BJ (cell line): ENCODE data around the gene MKNK1. TPM values are rescaled to one million over a fixed set of nuclear protein-coding genes. Genes with fewer than 3 reads are reported as not detected.

Source experiments
- CTCF ChIA-PET: fragments of 350-600 bp; formaldehyde crosslinking; extraction: SDS; loops from one replicate; lab custom pipeline; 2021; ENCODE audit warnings: antibody characterized with exemption, inconsistent platforms; lab: Yijun Ruan, JAX
- POLR2A ChIA-PET: fragments of 300-600 bp; sonication (Branson Sonifier 250); formaldehyde crosslinking; extraction: SDS; loops from one replicate; lab custom pipeline; 2021; ENCODE audit warnings: antibody characterized with exemption; lab: Charles Lee
- DNase-seq: peaks from one replicate; pipeline ENCODE4 v3.0.0-alpha.2; 2011; ENCODE audit warnings: low read depth
- H3K27me3 ChIP-seq: 2 replicates; pipeline ENCODE4 v1.6.0; 2011; ENCODE audit warnings: low read length; ENCODE audit not compliant: control insufficient read depth, insufficient read depth
- H3K36me3 ChIP-seq: 2 replicates; pipeline ENCODE4 v1.5.1; 2011; ENCODE audit warnings: low read length; ENCODE audit not compliant: control insufficient read depth, insufficient read depth
- H3K4me3 ChIP-seq: 2 replicates; pipeline ENCODE4 v1.5.1; 2011; ENCODE audit warnings: low read depth, mild to moderate bottlenecking, control low read depth, low read length
- polyA plus RNA-seq: library from polyadenylated mRNA; depleted of rRNA; stranded (reverse); fragments of >200 nt; gene quantifications from 2 replicates; pipeline ENCODE4 v1.2.3, GENCODE V29; 2011
- TF ChIP-seq, protein P1 (sequence below): IDR thresholded peaks from 2 replicates; pipeline ENCODE4 v1.5.1; 2011; ENCODE audit warnings: low read depth, mild to moderate bottlenecking, control low read depth, inconsistent platforms, low read length, moderate library complexity; ENCODE audit not compliant: insufficient read depth

MKNK1 gene
- polyA plus RNA-seq, 1 experiment = 30.1 TPM

DNA sequence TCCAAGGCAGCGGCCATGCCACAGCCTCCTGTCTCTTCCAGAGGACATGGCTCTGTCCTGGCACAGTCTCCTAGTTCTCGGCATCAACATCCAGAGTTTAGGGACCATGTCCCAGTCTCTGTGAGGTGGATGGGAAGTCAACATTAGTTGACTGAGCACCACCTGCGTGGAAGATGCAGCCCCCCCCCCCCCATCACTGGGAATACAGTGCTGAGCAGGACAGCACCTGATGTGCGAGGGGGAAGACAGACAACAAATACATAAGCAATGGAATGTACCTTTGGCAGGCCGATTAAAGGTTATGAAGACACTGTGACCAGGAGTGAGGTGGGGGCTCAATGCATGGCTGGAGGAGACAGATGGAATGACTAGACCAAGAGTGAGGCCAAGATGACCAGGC is 79.2 kb downstream of the MKNK1 start:
- Histone ChIP-seq H3K27me3 (peaks cover 24% of the 10 kb centered on the region), H3K36me3 (no peaks in the 10 kb centered on the region), H3K4me3 (no peak overlapping the region)
- TF ChIP-seq, protein P1, sequence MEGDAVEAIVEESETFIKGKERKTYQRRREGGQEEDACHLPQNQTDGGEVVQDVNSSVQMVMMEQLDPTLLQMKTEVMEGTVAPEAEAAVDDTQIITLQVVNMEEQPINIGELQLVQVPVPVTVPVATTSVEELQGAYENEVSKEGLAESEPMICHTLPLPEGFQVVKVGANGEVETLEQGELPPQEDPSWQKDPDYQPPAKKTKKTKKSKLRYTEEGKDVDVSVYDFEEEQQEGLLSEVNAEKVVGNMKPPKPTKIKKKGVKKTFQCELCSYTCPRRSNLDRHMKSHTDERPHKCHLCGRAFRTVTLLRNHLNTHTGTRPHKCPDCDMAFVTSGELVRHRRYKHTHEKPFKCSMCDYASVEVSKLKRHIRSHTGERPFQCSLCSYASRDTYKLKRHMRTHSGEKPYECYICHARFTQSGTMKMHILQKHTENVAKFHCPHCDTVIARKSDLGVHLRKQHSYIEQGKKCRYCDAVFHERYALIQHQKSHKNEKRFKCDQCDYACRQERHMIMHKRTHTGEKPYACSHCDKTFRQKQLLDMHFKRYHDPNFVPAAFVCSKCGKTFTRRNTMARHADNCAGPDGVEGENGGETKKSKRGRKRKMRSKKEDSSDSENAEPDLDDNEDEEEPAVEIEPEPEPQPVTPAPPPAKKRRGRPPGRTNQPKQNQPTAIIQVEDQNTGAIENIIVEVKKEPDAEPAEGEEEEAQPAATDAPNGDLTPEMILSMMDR = no peak
- DNase-seq = no peak
- ChIA-PET POLR2A (no interaction called here), CTCF (interaction anchor here (1.0 to 4.2 kb wide), 5 partner anchors 8 to 83 kb away, joined by 3 to 33 read pairs (median 6); no protein-coding TSS in a partner anchor)

DNA sequence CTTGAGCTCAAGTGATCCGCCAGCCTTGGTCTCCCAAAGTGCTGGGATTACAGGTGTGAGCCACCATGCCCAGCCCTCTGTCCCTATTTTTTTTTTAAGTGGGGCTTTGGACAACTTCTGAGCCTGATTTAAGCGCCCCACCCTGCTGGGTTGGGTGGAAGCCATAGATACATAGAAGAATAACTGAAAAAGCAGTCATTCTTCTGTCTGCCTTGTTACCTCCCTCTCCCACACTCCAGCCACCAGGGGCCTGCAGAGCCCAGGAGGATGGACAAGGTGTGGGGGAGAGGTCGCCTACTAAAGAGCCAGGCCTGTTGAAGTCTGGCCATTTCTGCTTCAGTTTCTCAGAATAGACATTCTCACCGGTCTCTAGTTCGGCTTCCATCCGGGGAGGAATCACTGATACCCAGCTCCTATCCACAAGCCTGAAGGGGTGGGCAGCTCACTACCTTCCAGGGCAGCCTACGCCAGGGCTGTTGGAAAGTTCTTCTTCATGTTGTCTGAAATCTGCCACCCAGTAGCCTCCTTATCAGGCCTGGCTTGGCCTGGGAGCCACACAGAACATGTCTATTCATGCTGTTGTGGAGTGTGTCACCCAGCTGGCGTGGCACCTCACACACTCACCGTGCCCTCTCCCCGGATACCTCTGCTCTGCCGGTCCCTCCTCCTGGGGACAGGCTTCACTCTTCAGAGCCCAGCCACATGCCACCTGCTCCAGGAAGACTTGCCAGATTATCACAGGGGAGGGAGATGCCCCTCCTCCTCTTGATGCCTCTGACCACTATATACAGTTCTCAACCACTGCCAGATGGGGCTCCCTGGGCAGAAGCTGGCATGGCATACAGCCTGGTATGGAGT is 80.3 kb downstream of the MKNK1 start:
- no peak for DNase-seq
- ChIA-PET POLR2A (no interaction called here), CTCF (interaction anchor here (1.0 to 4.2 kb wide), 11 partner anchors 9 to 123 kb away, joined by 3 to 33 read pairs (median 4); a partner anchor contains a TSS)
- H3K4me3 ChIP-seq = no peak overlapping the region
- H3K36me3 ChIP-seq = no peaks in the 10 kb centered on the region
- peaks cover 21% of the 10 kb centered on the region for H3K27me3 ChIP-seq
- TF ChIP-seq, protein P1 = no peak

DNA sequence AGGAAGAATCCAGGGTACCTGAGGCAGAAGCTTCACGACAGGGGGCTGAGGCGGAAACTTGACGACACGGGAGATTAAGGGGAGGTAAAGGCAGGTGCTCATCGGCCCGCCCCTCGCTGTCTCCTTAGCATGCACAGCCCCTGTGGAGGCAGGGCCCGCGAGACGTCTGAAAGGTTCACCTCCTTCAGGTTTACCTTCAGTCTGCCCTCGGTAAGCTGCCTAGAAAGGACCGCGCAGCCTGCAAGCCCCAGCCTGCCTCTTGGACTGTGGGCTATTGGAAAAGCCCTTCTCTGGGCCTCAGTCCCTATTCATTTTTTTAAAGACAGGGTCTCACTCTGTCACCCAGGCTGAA is 81.1 kb downstream of the MKNK1 start:
- TF ChIP-seq, protein P1 = no peak
- DNase-seq = no peak
- ChIA-PET POLR2A (interaction anchor here (0.6 kb wide), 1 partner anchor 87 kb away, joined by 3 read pairs; no protein-coding TSS in a partner anchor), CTCF (interaction anchor here (1.1 to 4.2 kb wide), 9 partner anchors 25 to 159 kb away, joined by 3 to 33 read pairs (median 6); no protein-coding TSS in a partner anchor)
- Histone ChIP-seq H3K27me3 (peaks cover 18% of the 10 kb centered on the region), H3K36me3 (no peaks in the 10 kb centered on the region), H3K4me3 (no peak overlapping the region)

DNA sequence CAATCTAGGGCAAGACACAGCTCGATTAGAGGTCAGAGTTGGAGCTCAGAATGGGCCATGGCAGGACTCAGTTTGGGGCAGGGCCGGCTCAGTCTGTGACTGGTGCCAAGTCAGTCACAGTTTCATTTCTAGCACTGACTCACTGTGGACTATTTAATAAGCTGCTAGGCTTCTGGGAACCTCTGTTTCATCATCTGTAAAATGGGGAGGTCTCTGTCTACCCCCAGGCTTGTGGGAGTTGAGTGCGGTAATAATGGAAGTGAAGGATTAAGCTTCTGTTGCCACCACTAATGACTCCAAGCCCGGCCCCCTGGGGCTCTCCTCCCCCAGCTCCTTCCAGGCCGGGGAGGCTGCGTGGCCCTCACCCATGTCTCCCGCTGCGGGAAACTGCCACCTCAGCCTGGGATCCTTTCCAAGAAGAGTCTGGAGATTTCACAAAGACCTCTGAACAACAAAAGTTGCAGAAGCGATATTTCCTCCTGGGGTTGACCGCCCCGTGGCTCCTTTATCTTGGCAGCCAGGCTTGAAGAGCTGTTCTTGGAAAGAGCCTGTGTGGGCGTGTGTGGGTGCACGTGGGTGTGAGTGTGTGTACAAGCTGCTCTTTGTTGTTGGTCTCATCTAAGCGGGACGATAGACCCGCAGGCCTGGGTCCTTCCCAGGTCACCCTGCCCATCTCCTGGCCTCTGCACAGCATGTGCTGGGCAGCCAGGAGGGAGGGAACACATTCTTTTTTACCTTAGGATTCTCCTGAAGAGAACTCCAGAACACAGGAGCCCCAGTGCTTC is 81.7 kb downstream of the MKNK1 start:
- ChIA-PET POLR2A (interaction anchor here (0.6 kb wide), 1 partner anchor 87 kb away, joined by 3 read pairs; no protein-coding TSS in a partner anchor), CTCF (interaction anchor here (1.0 to 4.2 kb wide), 12 partner anchors 8 to 159 kb away, joined by 3 to 33 read pairs (median 4); a partner anchor contains a TSS)
- no peak for DNase-seq

More for the DNA sequence above, 81.7 kb downstream of the MKNK1 start:
- TF ChIP-seq, protein P1 = no peak
- H3K36me3 ChIP-seq = no peaks in the 10 kb centered on the region
- no peak overlapping the region for H3K4me3 ChIP-seq
- H3K27me3 ChIP-seq = peaks cover 18% of the 10 kb centered on the region
